Ishikawa (cell line): Measurements from ENCODE around the gene TADA3.

Experiments
- CEBPB ChIP-seq: IDR thresholded peaks from 2 replicates; pipeline ENCODE4 v1.6.1; 2012
- CREB1 ChIP-seq: IDR thresholded peaks from 2 replicates; pipeline ENCODE4 v1.6.1; 2012; ENCODE audit warnings: low read depth
- EGR1 ChIP-seq: IDR thresholded peaks from 2 replicates; pipeline ENCODE4 v1.6.1; 2012
- EP300 ChIP-seq: IDR thresholded peaks from 2 replicates; pipeline ENCODE4 v1.6.1; 2012; ENCODE audit warnings: borderline replicate concordance
- FOXM1 ChIP-seq: IDR thresholded peaks from 2 replicates; pipeline ENCODE4 v1.6.1; 2012; ENCODE audit warnings: low read depth, borderline replicate concordance
- NFIC ChIP-seq: IDR thresholded peaks from 2 replicates; pipeline ENCODE4 v1.6.1; 2012
- RAD21 ChIP-seq: IDR thresholded peaks from 2 replicates; pipeline ENCODE4 v1.6.1; 2012; ENCODE audit warnings: low read depth
- TAF1 ChIP-seq: IDR thresholded peaks from 2 replicates; pipeline ENCODE4 v1.6.1; 2012; ENCODE audit warnings: low read depth, mild to moderate bottlenecking
- TCF12 ChIP-seq: IDR thresholded peaks from 2 replicates; pipeline ENCODE4 v1.6.1; 2012; ENCODE audit warnings: low read depth
- TEAD4 ChIP-seq: IDR thresholded peaks from 2 replicates; pipeline ENCODE4 v1.6.1; 2012
- USF1 ChIP-seq: IDR thresholded peaks from 2 replicates; pipeline ENCODE4 v1.6.1; 2012
- YY1 ChIP-seq: IDR thresholded peaks from 2 replicates; pipeline ENCODE4 v1.6.1; 2012; ENCODE audit warnings: low read depth
- ZBTB7A ChIP-seq: IDR thresholded peaks from 2 replicates; pipeline ENCODE4 v1.6.1; 2012; ENCODE audit warnings: low read depth
- TF ChIP-seq, protein P1 (sequence below): IDR thresholded peaks from 2 replicates; pipeline ENCODE4 v1.6.1; 2012
- TF ChIP-seq, protein P2 (sequence below): IDR thresholded peaks from 2 replicates; pipeline ENCODE4 v1.6.1; 2012; ENCODE audit warnings: low read depth, mild to moderate bottlenecking

TADA3 gene

DNA sequence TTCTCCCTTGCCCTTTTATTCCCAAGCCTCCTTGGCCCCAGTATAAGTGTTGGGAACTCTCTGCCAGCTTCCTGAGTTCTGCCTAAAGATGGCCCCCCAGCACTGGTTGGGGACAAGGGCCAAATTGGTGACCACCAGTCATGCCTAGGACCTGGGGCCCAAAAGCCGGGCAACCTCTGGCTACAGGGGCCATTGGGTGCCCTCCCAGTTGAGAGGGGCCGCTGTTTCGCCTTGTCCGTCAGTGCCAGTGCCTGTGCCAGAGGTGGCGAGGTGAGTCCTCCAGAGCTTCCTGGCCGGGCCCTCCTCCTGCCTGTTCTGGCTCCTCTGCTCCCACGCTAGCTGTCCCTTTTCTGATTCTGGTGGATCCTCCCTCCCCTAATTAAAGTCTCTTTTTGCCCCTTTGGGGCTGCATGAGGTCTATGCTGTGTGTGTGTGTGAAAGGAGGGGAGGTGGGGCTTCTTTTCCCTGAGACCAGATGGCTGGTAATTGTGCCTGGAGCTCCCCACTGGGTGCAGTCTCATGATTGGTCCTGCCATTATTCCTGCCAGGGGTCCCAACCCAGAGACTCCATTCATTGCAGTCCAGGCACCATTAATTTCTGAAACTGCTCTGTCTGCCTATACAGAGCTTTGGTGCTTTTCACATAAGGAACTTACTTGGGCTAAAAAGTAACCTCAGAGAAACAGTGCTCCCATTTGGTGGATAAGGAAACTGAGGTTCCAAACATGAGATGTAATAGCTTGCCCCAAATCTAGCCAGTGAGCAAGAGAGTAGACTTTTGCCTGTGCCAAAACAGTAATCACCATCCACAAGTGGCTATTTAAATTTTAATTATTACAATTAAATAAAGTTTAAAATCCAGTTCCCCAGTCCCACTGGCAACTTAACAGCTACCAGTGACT lies 14.7 kb upstream of the TADA3 start:
- TF ChIP-seq USF1 (no peak), NFIC (no peak), FOXM1 (no peak), RAD21 (no peak), TAF1 (no peak), EGR1 (no peak), ZBTB7A (no peak)

GRCh38 chr3:9806137-9806536 lies 13.9 kb upstream of the TADA3 start:
- TF ChIP-seq TAF1 (no peak), EP300 (no peak), CREB1 (no peak), USF1 (no peak), FOXM1 (no peak), RAD21 (no peak), TCF12 (no peak), TEAD4 (no peak), CEBPB (no peak), NFIC (no peak), EGR1 (no peak), ZBTB7A (no peak), YY1 (no peak)
- TF ChIP-seq, protein P1, sequence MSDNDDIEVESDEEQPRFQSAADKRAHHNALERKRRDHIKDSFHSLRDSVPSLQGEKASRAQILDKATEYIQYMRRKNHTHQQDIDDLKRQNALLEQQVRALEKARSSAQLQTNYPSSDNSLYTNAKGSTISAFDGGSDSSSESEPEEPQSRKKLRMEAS, result no peak
- TF ChIP-seq, protein P2, sequence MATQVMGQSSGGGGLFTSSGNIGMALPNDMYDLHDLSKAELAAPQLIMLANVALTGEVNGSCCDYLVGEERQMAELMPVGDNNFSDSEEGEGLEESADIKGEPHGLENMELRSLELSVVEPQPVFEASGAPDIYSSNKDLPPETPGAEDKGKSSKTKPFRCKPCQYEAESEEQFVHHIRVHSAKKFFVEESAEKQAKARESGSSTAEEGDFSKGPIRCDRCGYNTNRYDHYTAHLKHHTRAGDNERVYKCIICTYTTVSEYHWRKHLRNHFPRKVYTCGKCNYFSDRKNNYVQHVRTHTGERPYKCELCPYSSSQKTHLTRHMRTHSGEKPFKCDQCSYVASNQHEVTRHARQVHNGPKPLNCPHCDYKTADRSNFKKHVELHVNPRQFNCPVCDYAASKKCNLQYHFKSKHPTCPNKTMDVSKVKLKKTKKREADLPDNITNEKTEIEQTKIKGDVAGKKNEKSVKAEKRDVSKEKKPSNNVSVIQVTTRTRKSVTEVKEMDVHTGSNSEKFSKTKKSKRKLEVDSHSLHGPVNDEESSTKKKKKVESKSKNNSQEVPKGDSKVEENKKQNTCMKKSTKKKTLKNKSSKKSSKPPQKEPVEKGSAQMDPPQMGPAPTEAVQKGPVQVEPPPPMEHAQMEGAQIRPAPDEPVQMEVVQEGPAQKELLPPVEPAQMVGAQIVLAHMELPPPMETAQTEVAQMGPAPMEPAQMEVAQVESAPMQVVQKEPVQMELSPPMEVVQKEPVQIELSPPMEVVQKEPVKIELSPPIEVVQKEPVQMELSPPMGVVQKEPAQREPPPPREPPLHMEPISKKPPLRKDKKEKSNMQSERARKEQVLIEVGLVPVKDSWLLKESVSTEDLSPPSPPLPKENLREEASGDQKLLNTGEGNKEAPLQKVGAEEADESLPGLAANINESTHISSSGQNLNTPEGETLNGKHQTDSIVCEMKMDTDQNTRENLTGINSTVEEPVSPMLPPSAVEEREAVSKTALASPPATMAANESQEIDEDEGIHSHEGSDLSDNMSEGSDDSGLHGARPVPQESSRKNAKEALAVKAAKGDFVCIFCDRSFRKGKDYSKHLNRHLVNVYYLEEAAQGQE, result no peak

- TF ChIP-seq, protein P2, result no peak
- TF ChIP-seq TCF12, result no peak
- no peak for TF ChIP-seq EP300
- TF ChIP-seq CREB1, result no peak
- TF ChIP-seq ZBTB7A, result no peak
- no peak for TF ChIP-seq YY1
- TF ChIP-seq TEAD4, result no peak
- no peak for TF ChIP-seq CEBPB
- no peak for TF ChIP-seq NFIC
- TF ChIP-seq RAD21, result no peak
- TF ChIP-seq EGR1, result no peak
- TF ChIP-seq FOXM1, result no peak
- no peak for TF ChIP-seq USF1
- TF ChIP-seq TAF1, result no peak
- TF ChIP-seq, protein P1, result no peak
Measured at GRCh38 chr3:9804996-9805395, 12.7 kb upstream of the TADA3 start.

DNA sequence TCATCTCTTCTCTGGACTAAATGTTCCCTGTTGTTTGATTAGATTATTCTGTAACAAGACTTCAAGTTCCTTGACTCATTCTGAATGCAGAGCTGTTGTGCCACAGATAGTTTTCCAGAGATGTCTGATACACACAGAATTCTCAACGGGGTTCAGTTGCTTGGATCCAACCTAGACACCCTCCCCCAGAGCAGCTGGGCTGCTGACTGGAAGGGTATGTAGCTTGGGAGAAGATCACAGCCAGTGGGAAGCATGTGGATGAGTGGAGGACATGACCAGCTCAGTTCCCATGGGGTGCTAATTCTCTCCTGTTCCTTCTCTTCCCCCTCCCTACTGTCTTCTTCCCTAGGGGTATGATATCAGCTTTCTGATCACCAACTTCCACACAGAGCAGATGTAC lies 11.2 kb upstream of the TADA3 start:
- TF ChIP-seq FOXM1 (no peak), EP300 (no peak), TAF1 (no peak), ZBTB7A (no peak), TEAD4 (no peak), CREB1 (no peak), USF1 (no peak), CEBPB (no peak), EGR1 (no peak), RAD21 (no peak), TCF12 (no peak), YY1 (no peak)
- TF ChIP-seq, protein P1, result no peak
- TF ChIP-seq, protein P2, result no peak
